ENCODE results near the gene RAB24.

- TF ChIP-seq GABPA (IDR thresholded peaks at IDR 0.05; ENCODE audit: low read depth) = no peak
- no peak for TF ChIP-seq CTCF (IDR thresholded peaks at IDR 0.05; ENCODE audit: insufficient read depth, low read length)
These were observed 987 bp downstream of the RAB24 start for GRCh38 chr5:177302354-177303110.

Data from HL-60 (cell line).